Hepatocyte (in vitro differentiated cells): ENCODE measurements around the gene ASAP2. TPM values are rescaled to one million over a fixed set of nuclear protein-coding genes. Genes with fewer than 3 reads are reported as not detected.
"Not testable (repeated sequence)": the region's sequence is repeated elsewhere in the genome, so short reads cannot be mapped to it uniquely, and the experiment has no call there.

ENCODE experiments used
- DNase-seq: peaks from one replicate; pipeline ENCODE4 v3.0.0-alpha.2; 2016; ENCODE audit warnings: low spot score
- H2AFZ ChIP-seq: fragments of 200-600 bp; sonication (generic); 2 replicates; pipeline ENCODE4 v1.6.0; 2016; ENCODE audit warnings: antibody characterized with exemption, mild to moderate bottlenecking
- H3K27ac ChIP-seq: fragments of 200-600 bp; sonication (generic); 2 replicates; pipeline ENCODE4 v1.5.1; 2016; ENCODE audit warnings: mild to moderate bottlenecking
- H3K27me3 ChIP-seq: fragments of 200-600 bp; sonication (generic); 2 replicates; pipeline ENCODE4 v1.6.1; 2016
- H3K36me3 ChIP-seq: fragments of 200-600 bp; sonication (generic); replicated peaks from 2 replicates; pipeline ENCODE4 v1.5.1; 2016; ENCODE audit warnings: low read depth; ENCODE audit not compliant: insufficient read depth
- H3K4me1 ChIP-seq: fragments of 200-600 bp; sonication (generic); 2 replicates; pipeline ENCODE4 v1.5.1; 2016; ENCODE audit warnings: mild to moderate bottlenecking, moderate library complexity; ENCODE audit not compliant: insufficient read depth
- H3K4me2 ChIP-seq: fragments of 200-600 bp; sonication (generic); 2 replicates; pipeline ENCODE4 v1.6.0; 2016
- H3K4me3 ChIP-seq: fragments of 200-600 bp; sonication (generic); 2 replicates; pipeline ENCODE4 v1.5.1; 2016; ENCODE audit warnings: mild to moderate bottlenecking
- H3K79me2 ChIP-seq: fragments of 200-600 bp; sonication (generic); 2 replicates; pipeline ENCODE4 v1.6.0; 2017; ENCODE audit warnings: mild to moderate bottlenecking
- H3K9me2 ChIP-seq: fragments of 200-600 bp; sonication (generic); replicated peaks from 2 replicates; pipeline ENCODE4 v1.6.0; 2017; ENCODE audit warnings: mild to moderate bottlenecking; ENCODE audit not compliant: insufficient read depth
- H3K9me3 ChIP-seq: fragments of 200-600 bp; sonication (generic); 2 replicates; pipeline ENCODE4 v1.5.1; 2016; ENCODE audit warnings: low read depth, mild to moderate bottlenecking
- H4K20me1 ChIP-seq: fragments of 200-600 bp; sonication (generic); 2 replicates; pipeline ENCODE4 v1.6.0; 2016; ENCODE audit warnings: mild to moderate bottlenecking; ENCODE audit not compliant: insufficient read depth, poor library complexity, severe bottlenecking
- CTCF ChIP-seq: fragments of 200-600 bp; sonication (generic); IDR thresholded peaks from 2 replicates; pipeline ENCODE4 v1.5.1; 2016; ENCODE audit warnings: antibody characterized with exemption, mild to moderate bottlenecking; ENCODE audit not compliant: poor library complexity
- EZH2 ChIP-seq: fragments of 200-600 bp; sonication (generic); IDR thresholded peaks from 2 replicates; pipeline ENCODE4 v1.6.1; 2016; ENCODE audit warnings: antibody characterized with exemption, mild to moderate bottlenecking, borderline replicate concordance
- EZH2phosphoT487 ChIP-seq: fragments of 200-600 bp; sonication (generic); IDR thresholded peaks from one replicate; pipeline ENCODE4 v1.6.1; 2018; ENCODE audit warnings: antibody characterized with exemption, mild to moderate bottlenecking, low read depth, moderate library complexity; ENCODE audit not compliant: unreplicated experiment, severe bottlenecking
- WGBS: methylation state at CpG from one replicate; pipeline ENCODE4 v1.1.6; 2016; ENCODE audit warnings: low lambda C conversion rate; ENCODE audit errors: missing lambda C conversion rate; 5-methylcytosine and 5-hydroxymethylcytosine counted together
- polyA plus RNA-seq: library from polyadenylated mRNA; unstranded; fragments of >200 nt; fragmentation: Nextera tagmentation; extraction: Ambion mirVana; gene quantifications from 2 replicates; pipeline ENCODE4 v1.2.1, GENCODE V29; 2016
- total RNA-seq: library from RNA; depleted of rRNA; stranded (reverse); fragments of >200 nt; gene quantifications from 2 replicates; pipeline ENCODE4 v1.2.3, GENCODE V29; 2014

ASAP2 gene
- total and polyA plus RNA-seq, 2 experiments from 2014 or later, result 13.7 to 21.3 TPM

GRCh38 chr2:9394816-9395215 lies 188.2 kb downstream of the ASAP2 start:
- Histone ChIP-seq H2AFZ (no peak overlapping the region), H3K9me2 (no peaks in the 10 kb centered on the region), H3K79me2 (no peaks in the 10 kb centered on the region), H3K27ac (no peak overlapping the region), H3K27me3 (no peaks in the 10 kb centered on the region), H4K20me1 (no peaks in the 10 kb centered on the region), H3K4me3 (no peak overlapping the region), H3K4me1 (peaks cover 7% of the 10 kb centered on the region), H3K4me2 (no peak overlapping the region), H3K9me3 (no peaks in the 10 kb centered on the region), H3K36me3 (no peaks in the 10 kb centered on the region)
- DNase-seq, result no peak
- TF ChIP-seq CTCF (no peak), EZH2phosphoT487 (no peak), EZH2 (no peak)
- WGBS, result 96% methylated on average over 15 of the region's 15 CpGs

- WGBS, result 96% methylated on average over 14 of the region's 14 CpGs
- no peak for DNase-seq
These were observed 190.6 kb downstream of the ASAP2 start for GRCh38 chr2:9397201-9397600.

GRCh38 chr2:9398251-9398650 lies 191.6 kb downstream of the ASAP2 start:
- H3K79me2 ChIP-seq, DNase-seq, H3K4me3 ChIP-seq, H4K20me1 ChIP-seq, H3K4me1 ChIP-seq, H3K9me3 ChIP-seq, H3K27ac ChIP-seq, H3K4me2 ChIP-seq, H3K9me2 ChIP-seq, H2AFZ ChIP-seq, H3K36me3 ChIP-seq, H3K27me3 ChIP-seq: not testable (repeated sequence)
- WGBS, result 96% methylated on average over 11 of the region's 11 CpGs

More at GRCh38 chr2:9397201-9397600, 190.6 kb downstream of the ASAP2 start:
- Histone ChIP-seq H3K36me3 (no peaks in the 10 kb centered on the region), H3K79me2 (no peaks in the 10 kb centered on the region), H3K9me3 (no peaks in the 10 kb centered on the region), H2AFZ (no peak overlapping the region), H3K27ac (no peak overlapping the region), H4K20me1 (no peaks in the 10 kb centered on the region), H3K27me3 (no peaks in the 10 kb centered on the region), H3K4me3 (no peak overlapping the region), H3K4me2 (no peak overlapping the region), H3K9me2 (no peaks in the 10 kb centered on the region), H3K4me1 (peaks cover 7% of the 10 kb centered on the region)
- TF ChIP-seq EZH2phosphoT487 (no peak), CTCF (no peak), EZH2 (no peak)

- DNase-seq, result no peak
- H2AFZ ChIP-seq, result no peak overlapping the region
These were observed 192.5 kb downstream of the ASAP2 start for GRCh38 chr2:9398881-9399780.

More at GRCh38 chr2:9398881-9399780, 192.5 kb downstream of the ASAP2 start:
- Histone ChIP-seq H3K4me2 (no peak overlapping the region), H3K27ac (no peak overlapping the region), H3K27me3 (no peaks in the 10 kb centered on the region), H4K20me1 (no peaks in the 10 kb centered on the region), H3K9me2 (no peaks in the 10 kb centered on the region), H3K4me3 (no peak overlapping the region), H3K9me3 (no peaks in the 10 kb centered on the region), H3K4me1 (no peaks in the 10 kb centered on the region), H3K79me2 (no peaks in the 10 kb centered on the region), H3K36me3 (no peaks in the 10 kb centered on the region)
- WGBS, result 82% methylated on average over 20 of the region's 20 CpGs
- TF ChIP-seq EZH2phosphoT487, result no peak
- TF ChIP-seq EZH2, result no peak
